HG02840 (cell line): ENCODE data around the gene ATP5PB.

Source experiments
- ATAC-seq: cut with Tn5 transposase; IDR thresholded peaks from one replicate; pipeline ENCODE4 v1.9.1; 2021; ENCODE audit warnings: mild to moderate bottlenecking, moderate library complexity, moderate number of reproducible peaks; ENCODE audit not compliant: unreplicated experiment, low FRiP score

ATP5PB gene

GRCh38 chr1:111504097-111504496 is 54.8 kb downstream of the ATP5PB start:
- ATAC-seq = no peak

- peak; percentile 51 for ATAC-seq
Measured at GRCh38 chr1:111505641-111506119, 56.4 kb downstream of the ATP5PB start.

- no peak for ATAC-seq
Measured at GRCh38 chr1:111506561-111506960, 57.3 kb downstream of the ATP5PB start.

GRCh38 chr1:111507411-111508201 is 58.3 kb downstream of the ATP5PB start:
- ATAC-seq = peak; percentile 43

GRCh38 chr1:111509997-111510375 is 60.7 kb downstream of the ATP5PB start:
- ATAC-seq = no peak

GRCh38 chr1:111511370-111511769 is 62.1 kb downstream of the ATP5PB start:
- ATAC-seq = no peak
